HepG2 (cell line): ENCODE data around the gene TAS2R38. TPM values are rescaled to one million over a fixed set of nuclear protein-coding genes. Genes with fewer than 3 reads are reported as not detected.

Experiments
- ATAC-seq: fragments of 200-7000 bp; cut with Tn5 transposase; 3 replicates; pipeline ENCODE4 v1.9.1; 2020; ENCODE audit warnings: mild to moderate bottlenecking, moderate library complexity
- BruUV-seq: library from RNA; stranded (reverse); fragments of 400-500 nt; replicated peaks from 2 replicates; lab custom pipeline; 2021; lab: Mats Ljungman, UMichigan
- CTCF ChIA-PET: fragments of 300-600 bp; formaldehyde crosslinking; extraction: SDS; loops from one replicate; lab custom pipeline; 2021; ENCODE audit warnings: low total read pairs, inconsistent platforms, low intra/inter-chr PET ratio; lab: Yijun Ruan, JAX
- POLR2A ChIA-PET: fragments of 350-600 bp; sonication (Branson Sonifier 250); formaldehyde crosslinking; loops from one replicate; lab custom pipeline; 2020; ENCODE audit warnings: antibody characterized with exemption, inconsistent platforms; lab: Yijun Ruan, JAX
- DNase-seq: peaks from one replicate; pipeline ENCODE4 v3.0.0-alpha.2; 2015; ENCODE audit warnings: low spot score
- FAIRE-seq: peaks from 3 replicates; lab custom pipeline; 2011; peaks lifted over from hg19 to GRCh38; lab: Jason Lieb, UNC
- H2AFZ ChIP-seq: one replicate; pipeline ENCODE4 v1.6.1; 2011; ENCODE audit warnings: low read length, inconsistent platforms
- H3K27ac ChIP-seq: fragments of 300-600 bp; 3 replicates; pipeline ENCODE4 v1.8.0; 2011; ENCODE audit warnings: mixed run types, mild to moderate bottlenecking, mixed read lengths, low read length, inconsistent platforms; ENCODE audit not compliant: insufficient read depth; ENCODE audit errors: extremely low read length
- H3K27me3 ChIP-seq, 2 experiments: fragments of 200-600 bp in 1 of 2; 2 replicates in 1 of 2; 3 replicates in 1 of 2; pipeline versions ENCODE4 v1.6.0 to v1.8.0; 2011; ENCODE audit warnings: low read length in 2 of 2, mild to moderate bottlenecking in 2 of 2, moderate library complexity in 2 of 2, inconsistent platforms in 1 of 2; ENCODE audit not compliant: insufficient read depth in 2 of 2, control insufficient read depth in 1 of 2
- H3K36me3 ChIP-seq, 2 experiments: fragments of 200-600 bp in 1 of 2; replicated peaks in 1 of 2; 2 replicates in 1 of 2; 3 replicates in 1 of 2; pipeline versions ENCODE4 v1.5.1 to v1.8.0; 2011; ENCODE audit warnings: low read length in 2 of 2, inconsistent platforms in 1 of 2; ENCODE audit not compliant: insufficient read depth in 2 of 2, control insufficient read depth in 1 of 2
- H3K4me1 ChIP-seq: 2 replicates; pipeline ENCODE4 v1.5.1; 2012; ENCODE audit warnings: low read length, inconsistent platforms; ENCODE audit not compliant: insufficient read depth
- H3K4me2 ChIP-seq: 2 replicates; pipeline ENCODE4 v1.6.0; 2011; ENCODE audit warnings: low read depth, low read length, inconsistent platforms
- H3K4me3 ChIP-seq, 3 experiments: fragments of 200-600 bp in 1 of 3; sonication (generic), shearing (Covaris generic) in 1 of 3; replicated peaks in 1 of 3; 2 replicates each; pipeline ENCODE4 v1.5.1; 2011 to 2016; ENCODE audit warnings: low read length in 3 of 3, inconsistent platforms in 2 of 3, low read depth in 2 of 3, mild to moderate bottlenecking in 2 of 3, control low read depth in 1 of 3, mixed read lengths in 1 of 3; ENCODE audit not compliant: insufficient read depth in 1 of 3
- H3K79me2 ChIP-seq: one replicate; pipeline ENCODE4 v1.6.1; 2011; ENCODE audit warnings: low read length, inconsistent platforms; ENCODE audit not compliant: insufficient read depth
- H3K9ac ChIP-seq: 2 replicates; pipeline ENCODE4 v1.6.0; 2011; ENCODE audit warnings: mild to moderate bottlenecking, low read depth, low read length, inconsistent platforms; ENCODE audit not compliant: insufficient read depth
- H3K9me3 ChIP-seq: 2 replicates; pipeline ENCODE4 v1.5.1; 2012; ENCODE audit warnings: mild to moderate bottlenecking, low read length
- H4K20me1 ChIP-seq: 2 replicates; pipeline ENCODE4 v1.6.0; 2011; ENCODE audit warnings: inconsistent platforms, mild to moderate bottlenecking, low read length, moderate library complexity; ENCODE audit not compliant: insufficient read depth
- ATF5 ChIP-seq: sonication (generic); formaldehyde crosslinking; IDR thresholded peaks from 2 replicates; pipeline ENCODE4 v1.4.0; 2020; ENCODE audit warnings: mild to moderate bottlenecking, low read depth, missing genetic modification reagents
- ATF7 ChIP-seq, 2 experiments: fragments of 450-650 bp in 1 of 2; sonication (generic) in 1 of 2; formaldehyde crosslinking in 1 of 2; IDR thresholded peaks; 2 replicates each; pipeline versions ENCODE4 v1.4.0 to v1.6.1; 2016 to 2020; ENCODE audit warnings: antibody characterized with exemption in 1 of 2, mild to moderate bottlenecking in 1 of 2, missing genetic modification reagents in 1 of 2
- GABPA ChIP-seq, 2 experiments: IDR thresholded peaks; 2 replicates each; pipeline ENCODE4 v1.6.1; 2011 to 2016; ENCODE audit warnings: low read depth in 2 of 2, low read length in 1 of 2, missing biosample characterization in 1 of 2, missing genetic modification characterization in 1 of 2
- KMT2A ChIP-seq: sonication (generic); formaldehyde crosslinking; IDR thresholded peaks from 2 replicates; pipeline ENCODE4 v1.4.0; 2020; ENCODE audit warnings: missing genetic modification reagents
- MTF1 ChIP-seq: sonication (generic); formaldehyde crosslinking; IDR thresholded peaks from 2 replicates; pipeline ENCODE4 v1.5.0; 2020; ENCODE audit warnings: missing genetic modification reagents
- SMC3 ChIP-seq: IDR thresholded peaks from 2 replicates; pipeline ENCODE4 v1.6.1; 2011; ENCODE audit warnings: low read length, improper control_type of control experiment
- WGBS: methylation state at CpG from one replicate; pipeline ENCODE4 v1.1.6; 2017; ENCODE audit warnings: low lambda C conversion rate; 5-methylcytosine and 5-hydroxymethylcytosine counted together
- in situ Hi-C: cut with HindIII; loops from 2 replicates; pipeline ENCODE4 v1.10.0; 2017; ENCODE audit warnings: low pct_unique_long_range_greater_than_20kb; ENCODE audit not compliant: extremely low pct_ligation_motif_present
- intact Hi-C: fragments of 100-400 bp; cut with micrococcal nuclease; formaldehyde crosslinking; loops from one replicate; pipeline ENCODE4 v1.10.0; 2022; ENCODE audit not compliant: unreplicated experiment
- polyA plus RNA-seq, 8 experiments: library from polyadenylated mRNA; depleted of rRNA in 3 of 8; stranded (reverse) in 7 of 8; unstranded in 1 of 8; fragments of >200 nt; fragmentation: Illumina TruSeq in 4 of 8; extraction: Trizol in 4 of 8; gene quantifications; 2 replicates each; pipeline versions ENCODE4 v1.2.1 to v1.2.3, GENCODE V29; 2011 to 2016; ENCODE audit warnings: low read depth in 4 of 8, missing spikeins in 1 of 8, mixed read lengths in 1 of 8; ENCODE audit not compliant: insufficient read depth in 1 of 8
- total RNA-seq, 5 experiments: library from RNA; depleted of rRNA; stranded (reverse); fragments of >200 nt; fragmentation: Illumina TruSeq; extraction: Trizol; gene quantifications; 2 replicates each; pipeline ENCODE4 v1.2.3, GENCODE V29; 2016; ENCODE audit warnings: low read depth in 1 of 5
- TF ChIP-seq, protein P1 (sequence below): sonication (generic); formaldehyde crosslinking; conservative IDR thresholded peaks from 2 replicates; pipeline ENCODE4 v1.4.0; 2020; ENCODE audit warnings: mild to moderate bottlenecking, missing genetic modification reagents, moderate library complexity
- TF ChIP-seq, protein P2 (sequence below): sonication (generic); formaldehyde crosslinking; IDR thresholded peaks from 2 replicates; pipeline ENCODE4 v1.5.1; 2020; ENCODE audit warnings: mild to moderate bottlenecking, moderate library complexity, missing genetic modification reagents

Gene TAS2R38
- total and polyA plus RNA-seq, 2 of the 13 experiments (the other 11 are each of a cell fraction or from before 2014, with no cell fraction given), result not detected

DNA sequence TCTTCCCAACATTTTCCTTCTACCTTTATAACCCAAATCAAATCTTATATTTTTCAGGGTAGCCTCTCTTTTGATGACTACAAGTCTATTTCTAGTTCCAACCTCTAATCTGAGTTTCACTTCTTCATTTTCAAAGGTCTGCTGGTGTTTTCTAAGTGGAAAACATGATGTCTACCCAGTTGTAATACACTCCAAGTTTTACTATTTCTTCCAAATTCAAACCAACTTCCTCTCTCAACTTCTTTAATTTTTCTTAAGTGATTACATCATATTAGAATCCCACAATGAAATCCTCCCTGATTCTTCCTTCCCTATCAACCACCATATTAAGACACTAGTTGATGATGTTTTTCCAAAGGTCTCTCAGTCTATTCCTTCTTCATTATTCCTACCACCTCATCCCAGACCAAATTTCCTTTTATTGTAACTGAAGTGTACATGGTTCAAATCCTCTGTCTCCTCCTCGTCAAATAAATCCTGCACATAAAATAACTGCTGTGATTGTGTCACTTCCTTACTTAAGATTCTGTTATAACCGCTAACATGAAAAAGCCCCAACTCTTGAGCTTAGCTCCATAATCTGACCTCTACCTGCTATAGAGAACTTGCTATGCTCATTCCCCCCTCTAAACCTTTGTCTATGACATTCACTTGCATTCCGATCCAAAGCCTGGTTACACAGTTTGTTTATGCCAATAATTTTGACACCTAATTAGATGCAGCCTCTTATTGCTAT lies 12.7 kb downstream of the TAS2R38 start:
- POLR2A ChIA-PET, result no interaction called here
- Histone ChIP-seq H3K4me2 (no peak overlapping the region), H3K4me3 (no peak overlapping the region), H2AFZ (no peak overlapping the region), H3K9me3 (no peaks in the 10 kb centered on the region), H3K36me3 (no peaks in the 10 kb centered on the region), H3K79me2 (no peaks in the 10 kb centered on the region), H3K9ac (no peak overlapping the region), H3K4me1 (no peaks in the 10 kb centered on the region), H3K27me3 (no peaks in the 10 kb centered on the region), H4K20me1 (no peaks in the 10 kb centered on the region), H3K27ac (no peak overlapping the region)
- ATAC-seq, result no peak
- BruUV-seq, result no TSS peak
- no peak for DNase-seq
- in situ Hi-C loops, result no loop called here
- no peak for FAIRE-seq
- WGBS, result 16% methylated on average over 3 of the region's 3 CpGs
- CTCF ChIA-PET, result no interaction called here
- no peak for TF ChIP-seq GABPA (IDR thresholded peaks at IDR 0.05; ENCODE audit: low read depth, low read length)
- TF ChIP-seq GABPA (CRISPR knock-in tag; IDR thresholded peaks at IDR 0.05; ENCODE audit: low read depth), result no peak
- no peak for TF ChIP-seq MTF1 (CRISPR knock-in tag)
- TF ChIP-seq ATF7 (IDR thresholded peaks at IDR 0.05), result peak; percentile 71; the same call in 1 of the 2 replicates
- no peak for TF ChIP-seq ATF7 (CRISPR knock-in tag; IDR thresholded peaks at IDR 0.05)
- intact Hi-C loops, result loop anchor here (2.0 kb wide), 1 partner anchor 24 kb away; no protein-coding TSS in a partner anchor

GRCh38 chr7:141956084-141956483 lies 17.5 kb downstream of the TAS2R38 start:
- CTCF ChIA-PET, result no interaction called here
- FAIRE-seq (no peak), ATAC-seq (no peak), DNase-seq (no peak)
- Histone ChIP-seq H3K36me3 (no peaks in the 10 kb centered on the region), H3K27ac (no peak overlapping the region), H3K9me3 (no peaks in the 10 kb centered on the region), H2AFZ (no peak overlapping the region), H3K27me3 (no peaks in the 10 kb centered on the region), H4K20me1 (no peaks in the 10 kb centered on the region), H3K4me1 (no peaks in the 10 kb centered on the region), H3K4me2 (no peak overlapping the region), H3K4me3 (no peak overlapping the region), H3K9ac (no peak overlapping the region), H3K79me2 (no peaks in the 10 kb centered on the region)
- BruUV-seq, result no TSS peak
- POLR2A ChIA-PET, result no interaction called here
- intact Hi-C loops (no loop called here), in situ Hi-C loops (no loop called here)
- WGBS, result 4% methylated on average over 3 of the region's 3 CpGs
- TF ChIP-seq SMC3, result no peak
- no peak for TF ChIP-seq ATF5 (CRISPR knock-in tag)
- TF ChIP-seq KMT2A (CRISPR knock-in tag), result no peak
- TF ChIP-seq, protein P1, sequence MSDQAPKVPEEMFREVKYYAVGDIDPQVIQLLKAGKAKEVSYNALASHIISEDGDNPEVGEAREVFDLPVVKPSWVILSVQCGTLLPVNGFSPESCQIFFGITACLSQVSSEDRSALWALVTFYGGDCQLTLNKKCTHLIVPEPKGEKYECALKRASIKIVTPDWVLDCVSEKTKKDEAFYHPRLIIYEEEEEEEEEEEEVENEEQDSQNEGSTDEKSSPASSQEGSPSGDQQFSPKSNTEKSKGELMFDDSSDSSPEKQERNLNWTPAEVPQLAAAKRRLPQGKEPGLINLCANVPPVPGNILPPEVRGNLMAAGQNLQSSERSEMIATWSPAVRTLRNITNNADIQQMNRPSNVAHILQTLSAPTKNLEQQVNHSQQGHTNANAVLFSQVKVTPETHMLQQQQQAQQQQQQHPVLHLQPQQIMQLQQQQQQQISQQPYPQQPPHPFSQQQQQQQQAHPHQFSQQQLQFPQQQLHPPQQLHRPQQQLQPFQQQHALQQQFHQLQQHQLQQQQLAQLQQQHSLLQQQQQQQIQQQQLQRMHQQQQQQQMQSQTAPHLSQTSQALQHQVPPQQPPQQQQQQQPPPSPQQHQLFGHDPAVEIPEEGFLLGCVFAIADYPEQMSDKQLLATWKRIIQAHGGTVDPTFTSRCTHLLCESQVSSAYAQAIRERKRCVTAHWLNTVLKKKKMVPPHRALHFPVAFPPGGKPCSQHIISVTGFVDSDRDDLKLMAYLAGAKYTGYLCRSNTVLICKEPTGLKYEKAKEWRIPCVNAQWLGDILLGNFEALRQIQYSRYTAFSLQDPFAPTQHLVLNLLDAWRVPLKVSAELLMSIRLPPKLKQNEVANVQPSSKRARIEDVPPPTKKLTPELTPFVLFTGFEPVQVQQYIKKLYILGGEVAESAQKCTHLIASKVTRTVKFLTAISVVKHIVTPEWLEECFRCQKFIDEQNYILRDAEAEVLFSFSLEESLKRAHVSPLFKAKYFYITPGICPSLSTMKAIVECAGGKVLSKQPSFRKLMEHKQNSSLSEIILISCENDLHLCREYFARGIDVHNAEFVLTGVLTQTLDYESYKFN (CRISPR knock-in tag), result no peak
- TF ChIP-seq, protein P2, sequence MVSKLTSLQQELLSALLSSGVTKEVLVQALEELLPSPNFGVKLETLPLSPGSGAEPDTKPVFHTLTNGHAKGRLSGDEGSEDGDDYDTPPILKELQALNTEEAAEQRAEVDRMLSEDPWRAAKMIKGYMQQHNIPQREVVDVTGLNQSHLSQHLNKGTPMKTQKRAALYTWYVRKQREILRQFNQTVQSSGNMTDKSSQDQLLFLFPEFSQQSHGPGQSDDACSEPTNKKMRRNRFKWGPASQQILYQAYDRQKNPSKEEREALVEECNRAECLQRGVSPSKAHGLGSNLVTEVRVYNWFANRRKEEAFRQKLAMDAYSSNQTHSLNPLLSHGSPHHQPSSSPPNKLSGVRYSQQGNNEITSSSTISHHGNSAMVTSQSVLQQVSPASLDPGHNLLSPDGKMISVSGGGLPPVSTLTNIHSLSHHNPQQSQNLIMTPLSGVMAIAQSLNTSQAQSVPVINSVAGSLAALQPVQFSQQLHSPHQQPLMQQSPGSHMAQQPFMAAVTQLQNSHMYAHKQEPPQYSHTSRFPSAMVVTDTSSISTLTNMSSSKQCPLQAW (CRISPR knock-in tag), result no peak
